Tibial nerve (tissue), 4 donors: ENCODE data around the gene PIP5K1C. TPM values are rescaled to one million over a fixed set of nuclear protein-coding genes. Genes with fewer than 3 reads are reported as not detected.

Source experiments
- DNase-seq, 2 donors: peaks; one replicate each; pipeline ENCODE4 v3.0.0-alpha.2; 2019; ENCODE audit warnings: low spot score in 2 of 2
- H3K27ac ChIP-seq, 4 donors: fragments of 200-600 bp; sonication (generic) in 3 of 4; one replicate each; pipeline ENCODE4 v1.5.1; 2017 to 2019; ENCODE audit warnings: mild to moderate bottlenecking in 1 of 4
- H3K27me3 ChIP-seq, 2 donors: fragments of 200-600 bp; sonication (generic) in 1 of 2; one replicate each; pipeline versions ENCODE4 v1.5.1 to v1.6.0; 2017 to 2019
- H3K36me3 ChIP-seq, 3 donors: fragments of 200-600 bp; sonication (generic); one replicate each; pipeline ENCODE4 v1.5.1; 2018 to 2019
- H3K4me1 ChIP-seq, 4 donors: fragments of 200-600 bp; sonication (generic) in 3 of 4; one replicate each; pipeline ENCODE4 v1.5.1; 2017 to 2019
- H3K4me3 ChIP-seq, 4 donors: fragments of 200-600 bp; sonication (generic) in 3 of 4; one replicate each; pipeline ENCODE4 v1.5.1; 2017 to 2019; ENCODE audit warnings: mild to moderate bottlenecking in 1 of 4, moderate library complexity in 1 of 4
- H3K9me3 ChIP-seq, 4 donors: fragments of 200-600 bp; sonication (generic) in 3 of 4; one replicate each; pipeline ENCODE4 v1.5.1; 2017 to 2019
- CTCF ChIP-seq, 5 experiments: fragments of 200-600 bp in 3 of 5; fragments of 450-650 bp in 2 of 5; sonication (generic) in 3 of 5; IDR thresholded peaks; one replicate each; pipeline ENCODE4 v1.5.1; 2016 to 2019; ENCODE audit warnings: antibody characterized with exemption in 5 of 5, mild to moderate bottlenecking in 3 of 5, moderate library complexity in 2 of 5
- EP300 ChIP-seq, 2 donors: sonication (generic); formaldehyde crosslinking; IDR thresholded peaks; one replicate each; pipeline ENCODE4 v1.6.1; 2017; ENCODE audit warnings: antibody characterized with exemption in 2 of 2, mild to moderate bottlenecking in 1 of 2
- POLR2A ChIP-seq, 2 donors: fragments of 450-650 bp; IDR thresholded peaks; one replicate each; pipeline ENCODE4 v1.6.1; 2017; ENCODE audit warnings: antibody characterized with exemption in 2 of 2, mild to moderate bottlenecking in 2 of 2, moderate library complexity in 2 of 2
- WGBS, 2 donors: methylation state at CpG; one replicate each; pipeline ENCODE4 v1.1.5; 2018; 5-methylcytosine and 5-hydroxymethylcytosine counted together
- total RNA-seq, 4 donors: library from RNA; depleted of rRNA; stranded (reverse); fragments of >200 nt; gene quantifications; one replicate each; pipeline ENCODE4 v1.1.0, GENCODE V29; 2016

Gene PIP5K1C
- total RNA-seq, 4 donors from 2014 or later, result 23.0 to 37.2 (median 24.9) TPM

GRCh38 chr19:3605361-3605760 is 94.9 kb downstream of the PIP5K1C start:
- Histone ChIP-seq H3K4me3 (peak overlapping the region in 2 of 4 donors; percentile 41 to 60), H3K36me3 (peaks cover 0 to 10% (median 0%) of the 10 kb centered on the region in 3 donors), H3K9me3 (no peaks in the 10 kb centered on the region), H3K27ac (peak overlapping the region; percentile 66 to 89 (median 80)), H3K27me3 (peaks cover 0 to 6% of the 10 kb centered on the region in 2 donors), H3K4me1 (peaks cover 0 to 68% (median 50%) of the 10 kb centered on the region in 4 donors)
- TF ChIP-seq EP300 (IDR thresholded peaks at IDR 0.05) (no peak), POLR2A (IDR thresholded peaks at IDR 0.05) (no peak), CTCF (IDR thresholded peaks at IDR 0.05) (no peak)
- no peak for DNase-seq
- 28 to 34% methylated on average over 3 of the region's 3 CpGs for WGBS, 2 donors

GRCh38 chr19:3604987-3605343 is 95.3 kb downstream of the PIP5K1C start:
- no peak for DNase-seq
- peaks cover 0 to 6% of the 10 kb centered on the region in 2 donors for H3K27me3 ChIP-seq
- H3K36me3 ChIP-seq, result peaks cover 0 to 10% (median 0%) of the 10 kb centered on the region in 3 donors
- TF ChIP-seq CTCF (IDR thresholded peaks at IDR 0.05) (no peak), EP300 (IDR thresholded peaks at IDR 0.05) (no peak), POLR2A (IDR thresholded peaks at IDR 0.05) (no peak)
- 22 to 23% methylated on average over 11 of the region's 11 CpGs for WGBS, 2 donors
- H3K4me3 ChIP-seq, result peak overlapping the region in 2 of 4 donors; percentile 5 to 60
- H3K27ac ChIP-seq, result peak overlapping the region; percentile 66 to 89 (median 80)
- H3K9me3 ChIP-seq, result no peaks in the 10 kb centered on the region
- H3K4me1 ChIP-seq, result peaks cover 0 to 67% (median 48%) of the 10 kb centered on the region in 4 donors

GRCh38 chr19:3604227-3604986 is 95.9 kb downstream of the PIP5K1C start:
- WGBS, 2 donors, result 64 to 71% methylated on average over 22 to 23 of the region's 27 CpGs
- Histone ChIP-seq H3K27me3 (peaks cover 0 to 6% of the 10 kb centered on the region in 2 donors), H3K36me3 (peaks cover 0 to 11% (median 0%) of the 10 kb centered on the region in 3 donors), H3K27ac (peak overlapping the region; percentile 66 to 89 (median 80)), H3K4me1 (peaks cover 0 to 67% (median 48%) of the 10 kb centered on the region in 4 donors), H3K9me3 (no peaks in the 10 kb centered on the region), H3K4me3 (peak overlapping the region in 3 of 4 donors; percentile 5 to 60 (median 6))
- DNase-seq, result no peak
- TF ChIP-seq EP300 (IDR thresholded peaks at IDR 0.05) (no peak), POLR2A (IDR thresholded peaks at IDR 0.05) (no peak), CTCF (IDR thresholded peaks at IDR 0.05) (no peak)

GRCh38 chr19:3603121-3603811 is 97.0 kb downstream of the PIP5K1C start:
- TF ChIP-seq CTCF (IDR thresholded peaks at IDR 0.05) (no peak), EP300 (IDR thresholded peaks at IDR 0.05) (peak in 1 of 2 donors; percentile 79)
- Histone ChIP-seq H3K4me3 (peak overlapping the region in 1 of 4 donors; percentile 8), H3K27ac (peak overlapping the region; percentile 66 to 89 (median 80)), H3K4me1 (peaks cover 0 to 56% (median 38%) of the 10 kb centered on the region in 4 donors), H3K9me3 (no peaks in the 10 kb centered on the region), H3K27me3 (peaks cover 0 to 6% of the 10 kb centered on the region in 2 donors), H3K36me3 (peaks cover 0 to 17% (median 0%) of the 10 kb centered on the region in 3 donors)
- 45 to 52% methylated on average over 13 to 21 of the region's 23 CpGs for WGBS, 2 donors
- no peak for DNase-seq

- no peak for DNase-seq
- Histone ChIP-seq H3K9me3 (no peaks in the 10 kb centered on the region), H3K27ac (peak overlapping the region in 1 of 4 donors; percentile 82), H3K36me3 (peaks cover 0 to 26% (median 0%) of the 10 kb centered on the region in 3 donors), H3K4me1 (peaks cover 0 to 33% (median 20%) of the 10 kb centered on the region in 4 donors), H3K4me3 (no peak overlapping the region), H3K27me3 (peaks cover 0 to 6% of the 10 kb centered on the region in 2 donors)
- WGBS, 2 donors, result 87 to 88% methylated on average over 12 of the region's 12 CpGs
- no peak for TF ChIP-seq EP300 (IDR thresholded peaks at IDR 0.05)
- no peak for TF ChIP-seq POLR2A (IDR thresholded peaks at IDR 0.05)
- no peak for TF ChIP-seq CTCF (IDR thresholded peaks at IDR 0.05)
Observed at GRCh38 chr19:3601021-3601420, 99.2 kb downstream of the PIP5K1C start.
